Fibroblast of villous mesenchyme (primary cell): ENCODE results near the gene COLEC11. TPM values are rescaled to one million over a fixed set of nuclear protein-coding genes. Genes with fewer than 3 reads are reported as not detected.
"Not testable (repeated sequence)": the region's sequence is repeated elsewhere in the genome, so short reads cannot be mapped to it uniquely, and the experiment has no call there.

Source experiments
- DNase-seq: peaks from one replicate; pipeline ENCODE4 v3.0.0-alpha.2; 2010; ENCODE audit warnings: low read depth
- H3K4me3 ChIP-seq: 2 replicates; pipeline ENCODE4 v1.5.1; 2011; ENCODE audit warnings: low read depth, mild to moderate bottlenecking, low read length
- total RNA-seq: library from RNA; depleted of rRNA; stranded (reverse); fragments of >200 nt; gene quantifications from 2 replicates; pipeline ENCODE4 v1.2.3, GENCODE V29; 2012
- TF ChIP-seq, protein P1 (sequence below): IDR thresholded peaks from 2 replicates; pipeline ENCODE4 v1.5.1; 2012; ENCODE audit warnings: low read depth, mild to moderate bottlenecking, low read length; ENCODE audit not compliant: insufficient read depth

COLEC11 gene
- total RNA-seq, 1 donor, result 0.43 TPM

DNA sequence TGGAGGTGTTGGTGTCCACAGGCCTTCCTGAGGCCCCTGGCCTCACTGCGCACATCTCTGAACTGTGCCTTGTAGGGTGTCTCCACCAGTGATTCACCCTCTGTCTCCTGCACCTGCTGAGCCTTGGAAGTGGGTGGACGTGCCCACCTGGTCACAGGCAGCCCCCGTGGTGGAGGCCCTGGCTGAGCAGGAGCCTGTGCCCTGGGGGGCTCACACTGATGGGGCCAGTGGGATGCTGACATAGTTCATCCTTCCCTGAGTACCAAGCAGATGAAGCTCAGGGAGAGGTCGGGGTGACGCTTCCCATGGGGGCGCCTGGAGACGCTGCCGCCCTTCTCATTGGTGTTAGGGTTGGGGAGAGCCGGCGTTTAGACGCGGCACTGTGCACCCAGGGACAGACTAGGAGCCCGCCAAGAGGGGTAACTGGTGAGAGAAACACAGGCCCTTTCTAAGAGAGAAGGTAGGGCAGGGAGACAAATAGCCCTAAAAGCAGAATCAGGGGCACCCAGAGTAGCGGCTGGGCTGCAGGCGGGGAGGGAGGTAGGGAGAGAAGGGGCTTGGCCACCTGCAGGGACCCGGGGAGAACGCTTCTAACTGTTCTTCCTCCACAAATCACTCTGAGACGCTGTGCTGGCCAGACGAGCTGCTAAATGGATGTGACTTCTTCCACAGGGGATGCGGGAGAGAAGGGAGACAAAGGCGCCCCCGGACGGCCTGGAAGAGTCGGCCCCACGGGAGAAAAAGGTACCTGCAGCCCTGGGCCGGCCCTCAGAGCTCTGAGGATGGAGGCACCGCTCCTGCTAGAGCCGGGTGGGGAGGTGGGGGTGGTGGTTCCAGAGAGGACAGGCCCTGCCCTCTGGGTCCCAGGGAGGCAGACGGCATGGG is 18.0 kb downstream of the COLEC11 start:
- TF ChIP-seq, protein P1, sequence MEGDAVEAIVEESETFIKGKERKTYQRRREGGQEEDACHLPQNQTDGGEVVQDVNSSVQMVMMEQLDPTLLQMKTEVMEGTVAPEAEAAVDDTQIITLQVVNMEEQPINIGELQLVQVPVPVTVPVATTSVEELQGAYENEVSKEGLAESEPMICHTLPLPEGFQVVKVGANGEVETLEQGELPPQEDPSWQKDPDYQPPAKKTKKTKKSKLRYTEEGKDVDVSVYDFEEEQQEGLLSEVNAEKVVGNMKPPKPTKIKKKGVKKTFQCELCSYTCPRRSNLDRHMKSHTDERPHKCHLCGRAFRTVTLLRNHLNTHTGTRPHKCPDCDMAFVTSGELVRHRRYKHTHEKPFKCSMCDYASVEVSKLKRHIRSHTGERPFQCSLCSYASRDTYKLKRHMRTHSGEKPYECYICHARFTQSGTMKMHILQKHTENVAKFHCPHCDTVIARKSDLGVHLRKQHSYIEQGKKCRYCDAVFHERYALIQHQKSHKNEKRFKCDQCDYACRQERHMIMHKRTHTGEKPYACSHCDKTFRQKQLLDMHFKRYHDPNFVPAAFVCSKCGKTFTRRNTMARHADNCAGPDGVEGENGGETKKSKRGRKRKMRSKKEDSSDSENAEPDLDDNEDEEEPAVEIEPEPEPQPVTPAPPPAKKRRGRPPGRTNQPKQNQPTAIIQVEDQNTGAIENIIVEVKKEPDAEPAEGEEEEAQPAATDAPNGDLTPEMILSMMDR, result no peak
- no peak for DNase-seq
- H3K4me3 ChIP-seq, result no peak overlapping the region

DNA sequence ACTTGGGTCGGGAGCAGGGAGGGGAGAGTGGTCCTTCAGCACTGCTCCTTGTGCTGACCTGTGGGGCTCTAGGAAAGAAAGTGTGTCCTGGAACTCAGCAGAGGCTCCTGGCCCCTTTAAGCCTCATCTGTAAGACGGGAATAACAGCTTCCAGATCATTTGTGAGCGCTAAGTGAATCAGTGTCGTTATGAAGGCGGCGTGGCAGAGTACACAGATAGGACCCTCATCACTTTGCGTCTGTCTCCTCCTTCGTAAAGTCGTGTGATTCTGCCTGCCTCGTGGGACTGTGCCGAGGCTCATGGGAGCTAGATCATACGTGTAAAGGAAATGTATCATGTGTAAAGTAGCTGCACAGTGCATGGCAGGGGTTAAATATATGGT is 18.6 kb downstream of the COLEC11 start:
- DNase-seq, result no peak
- TF ChIP-seq, protein P1, result no peak
- H3K4me3 ChIP-seq, result no peak overlapping the region

DNA sequence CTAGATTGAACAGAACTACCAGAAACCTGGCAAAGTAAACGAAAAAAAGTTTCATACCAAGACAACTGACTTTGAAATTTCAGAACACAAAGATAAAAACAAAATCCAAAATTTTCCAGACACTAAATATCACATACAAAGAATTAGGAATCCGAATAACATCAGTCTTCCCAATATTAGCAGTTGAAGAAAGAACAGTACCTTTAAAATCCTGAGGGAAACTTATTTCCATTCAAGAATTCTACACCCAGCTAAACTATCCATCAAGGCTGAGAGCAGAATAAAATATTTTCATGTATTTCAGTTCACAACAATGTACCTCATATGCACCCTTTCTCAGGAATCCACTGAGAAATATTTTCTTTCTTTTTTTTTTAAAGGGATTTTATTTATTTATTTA is 19.8 kb downstream of the COLEC11 start:
- not testable (repeated sequence) for DNase-seq, H3K4me3 ChIP-seq

DNA sequence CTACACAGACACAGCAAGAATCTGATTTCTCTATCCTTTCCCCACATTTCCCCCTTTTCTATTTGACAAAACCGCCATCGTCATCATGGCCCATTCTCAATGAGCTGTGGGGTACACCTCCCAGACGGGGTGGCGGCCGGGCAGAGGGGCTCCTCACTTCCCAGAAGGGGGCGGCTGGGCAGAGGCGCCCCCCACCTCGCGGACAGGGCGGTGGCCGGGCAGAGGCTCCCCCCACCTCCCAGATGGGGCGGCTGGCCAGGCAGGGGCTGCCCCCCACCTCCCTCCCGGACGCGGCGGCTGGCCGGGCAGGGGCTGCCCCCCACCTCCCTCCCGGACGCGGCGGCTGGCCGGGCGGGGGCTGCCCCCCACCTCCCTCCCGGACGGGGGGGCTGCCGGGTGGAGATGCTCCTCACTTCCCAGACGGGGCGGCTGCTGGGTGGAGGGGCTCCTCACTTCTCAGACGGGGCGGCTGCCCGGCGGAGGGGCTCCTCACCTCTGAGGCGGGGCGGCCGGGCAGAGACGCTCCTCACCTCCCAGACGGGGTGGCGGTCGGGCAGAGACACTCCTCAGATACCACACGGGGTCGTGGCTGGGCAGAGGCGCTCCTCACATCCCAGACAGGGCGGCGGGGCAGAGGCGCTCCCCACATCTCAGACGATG is 20.8 kb downstream of the COLEC11 start:
- H3K4me3 ChIP-seq, DNase-seq: not testable (repeated sequence)

DNA sequence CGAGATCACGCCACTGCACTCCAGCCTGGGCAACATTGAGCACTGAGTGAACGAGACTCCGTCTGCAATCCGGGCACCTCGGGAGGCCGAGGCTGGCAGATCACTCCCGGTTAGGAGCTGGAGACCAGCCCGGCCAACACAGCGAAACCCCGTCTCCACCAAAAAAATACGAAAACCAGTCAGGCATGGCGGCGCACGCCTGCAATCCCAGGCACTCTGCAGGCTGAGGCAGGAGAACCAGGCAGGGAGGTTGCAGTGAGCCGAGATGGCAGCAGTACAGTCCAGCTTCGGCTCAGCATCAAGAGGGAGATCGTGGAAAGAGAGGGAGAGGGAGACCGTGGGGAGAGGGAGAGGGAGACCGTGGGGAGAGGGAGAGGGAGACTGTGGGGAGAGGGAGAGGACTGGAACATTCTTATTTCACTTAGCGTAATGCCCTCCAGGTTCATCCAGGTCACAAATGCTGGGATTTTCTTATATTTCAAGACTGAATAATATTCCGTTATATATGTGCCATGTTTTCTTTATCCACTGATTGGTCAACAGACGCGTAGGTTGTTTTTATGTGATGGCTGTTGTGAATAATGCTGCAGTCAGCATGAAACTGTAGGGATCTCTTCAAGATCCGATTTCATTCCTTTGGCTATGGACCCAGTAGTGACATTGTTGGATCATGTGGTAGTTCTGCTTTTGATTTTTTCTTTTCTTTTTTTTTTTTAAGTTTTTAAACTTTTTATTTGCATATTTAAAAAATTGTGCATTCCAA is 21.7 kb downstream of the COLEC11 start:
- H3K4me3 ChIP-seq, DNase-seq: not testable (repeated sequence)

DNA sequence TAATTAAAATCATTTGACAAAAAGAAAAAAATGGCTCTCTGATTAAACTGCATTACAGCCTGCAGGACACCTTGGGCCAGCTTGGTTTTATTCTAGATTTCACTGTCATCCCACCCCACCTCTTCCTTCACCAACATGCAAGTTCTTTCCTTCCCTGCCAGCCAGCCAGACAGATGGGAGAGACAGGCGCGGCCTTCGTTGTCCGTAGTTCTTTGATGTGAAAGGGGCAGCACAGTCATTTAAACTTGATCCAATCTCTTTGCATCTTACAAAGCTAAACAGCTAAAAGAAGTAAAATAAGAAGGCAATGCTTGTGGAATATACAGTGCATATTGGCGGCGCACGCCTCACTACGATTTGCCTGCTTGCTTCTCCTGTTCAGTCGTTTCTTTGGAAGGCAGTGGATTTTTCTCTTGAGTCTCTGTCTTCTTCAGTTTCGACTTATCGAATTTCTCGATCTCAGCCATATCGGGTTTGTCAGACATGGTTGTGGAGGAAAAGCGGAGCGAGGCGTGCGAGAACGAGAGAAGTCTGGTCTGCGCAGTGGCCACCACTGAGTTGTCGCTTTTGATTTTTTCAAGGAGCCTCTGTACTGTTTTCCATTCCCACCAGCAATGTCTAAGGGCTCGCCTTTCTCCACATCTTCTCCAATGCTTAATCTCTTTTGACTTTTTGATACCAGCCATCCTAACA is 22.4 kb downstream of the COLEC11 start:
- no peak overlapping the region for H3K4me3 ChIP-seq
- TF ChIP-seq, protein P1, result no peak

DNA sequence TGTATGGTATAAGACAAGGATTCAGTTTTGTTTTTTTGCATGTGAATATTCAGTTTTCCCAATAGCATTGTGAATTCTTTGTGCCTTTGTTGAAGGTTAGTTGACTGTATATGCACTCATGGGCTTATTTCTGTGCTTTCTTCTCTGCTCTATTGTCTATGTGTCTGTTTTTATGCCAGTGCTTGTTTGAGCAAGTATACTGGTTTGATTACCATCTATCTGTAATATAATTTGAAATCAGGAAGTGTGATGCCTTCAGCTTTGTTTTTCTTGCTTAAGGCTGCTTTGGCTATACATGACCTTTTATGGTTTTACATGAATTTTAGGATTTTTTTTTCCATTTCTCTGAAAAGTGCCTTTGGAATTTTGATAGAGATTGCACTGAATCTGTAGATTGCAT is 23.5 kb downstream of the COLEC11 start:
- TF ChIP-seq, protein P1, result no peak
- no peak for DNase-seq
- no peak overlapping the region for H3K4me3 ChIP-seq

More for the DNA sequence above, 22.4 kb downstream of the COLEC11 start:
- no peak for DNase-seq

DNA sequence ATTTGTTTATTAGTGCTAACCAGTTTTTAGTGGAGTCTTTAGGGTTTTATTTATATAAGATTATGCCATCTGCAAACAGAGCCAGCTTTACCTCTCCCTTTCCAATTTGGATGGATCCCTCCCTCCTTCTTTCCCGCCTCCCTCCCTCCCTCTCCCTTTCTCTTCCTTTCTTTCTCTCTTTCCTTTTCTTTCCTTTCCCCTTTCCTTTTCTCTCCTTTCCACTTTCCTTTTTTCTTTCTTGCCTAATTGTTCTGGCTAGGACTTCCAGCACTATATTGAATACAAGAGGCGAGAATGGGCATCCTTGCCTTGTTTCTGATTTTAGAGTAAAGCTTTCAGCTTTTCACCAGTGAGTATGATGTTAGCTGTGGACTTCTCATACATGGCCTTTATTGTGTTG is 24.1 kb downstream of the COLEC11 start:
- TF ChIP-seq, protein P1, result no peak
- H3K4me3 ChIP-seq, result no peak overlapping the region
- DNase-seq, result no peak

DNA sequence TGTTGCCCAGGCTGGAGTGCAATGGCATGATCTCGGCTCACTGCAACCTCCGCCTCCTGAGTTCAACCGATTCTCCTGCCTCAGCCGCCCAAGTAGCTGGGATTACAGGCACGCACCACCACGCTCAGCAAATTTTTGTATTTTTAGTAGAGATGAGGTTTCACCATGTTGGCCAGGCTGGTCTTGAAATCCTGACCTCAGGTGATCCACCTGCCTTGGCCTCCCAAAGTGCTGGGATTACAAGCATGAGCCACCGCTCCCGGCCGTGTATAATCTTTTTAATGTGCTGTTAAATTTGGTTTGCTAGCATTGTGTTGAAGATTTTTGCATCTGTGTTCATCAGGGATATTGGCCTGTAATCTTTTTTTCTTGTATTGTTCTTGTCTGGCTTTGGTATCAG is 24.7 kb downstream of the COLEC11 start:
- not testable (repeated sequence) for H3K4me3 ChIP-seq, DNase-seq
